GM12892 (cell line): Measurements from ENCODE around the gene TMEM119.

Experiments used
- POLR2A ChIP-seq: IDR thresholded peaks from 2 replicates; pipeline ENCODE4 v1.6.1; 2011; ENCODE audit warnings: low read depth, low read length, control low read depth
- POLR2AphosphoS5 ChIP-seq: IDR thresholded peaks from 2 replicates; pipeline ENCODE4 v1.6.1; 2011; ENCODE audit warnings: low read depth, low read length, control low read depth
- TAF1 ChIP-seq: IDR thresholded peaks from 2 replicates; pipeline ENCODE4 v1.6.1; 2011; ENCODE audit warnings: low read depth, mild to moderate bottlenecking, control low read depth, low read length, borderline replicate concordance

DNA sequence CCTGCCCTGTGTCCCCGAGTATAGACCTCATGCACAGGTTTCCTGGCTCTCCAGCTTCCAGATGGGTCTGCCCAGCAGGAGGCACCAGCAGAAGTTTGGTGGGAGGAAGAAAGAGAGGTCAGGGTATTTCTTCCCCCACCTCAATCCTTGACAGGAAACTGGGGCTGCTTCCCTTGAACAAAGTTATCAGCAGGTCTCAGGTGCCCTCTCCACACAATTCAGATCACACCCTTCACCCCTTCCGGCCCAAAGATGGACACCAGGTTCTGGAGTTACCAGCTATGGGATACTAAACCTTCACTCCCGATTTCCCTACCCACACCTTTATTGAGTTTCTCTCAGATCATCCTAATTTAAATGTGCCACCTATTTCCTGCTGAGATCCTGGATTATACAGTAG lies 38.1 kb downstream of the TMEM119 start:
- no peak for TF ChIP-seq TAF1
- no peak for TF ChIP-seq POLR2A
- TF ChIP-seq POLR2AphosphoS5, result no peak
